Neural cell (in vitro differentiated cells): Measurements from ENCODE around the gene COL3A1.

ENCODE experiments used
- EZH2 ChIP-seq: fragments of 200-600, 300-800 bp; shearing (Covaris generic), sonication (generic); IDR thresholded peaks from 2 replicates; pipeline ENCODE4 v1.6.1; 2014; ENCODE audit warnings: antibody characterized with exemption, low read length, borderline replicate concordance, mild to moderate bottlenecking; ENCODE audit not compliant: insufficient read depth, poor library complexity, severe bottlenecking
- POLR2AphosphoS5 ChIP-seq: IDR thresholded peaks from 2 replicates; pipeline ENCODE4 v1.6.1; 2012
- RAD21 ChIP-seq: fragments of 450-650 bp; conservative IDR thresholded peaks from 2 replicates; pipeline ENCODE4 v1.6.1; 2014; ENCODE audit warnings: antibody characterized with exemption, mild to moderate bottlenecking, moderate library complexity
- TF ChIP-seq, protein P1 (sequence below): fragments of 450-650 bp; IDR thresholded peaks from 2 replicates; pipeline ENCODE4 v1.5.1; 2014; ENCODE audit warnings: antibody characterized with exemption, mild to moderate bottlenecking, moderate library complexity; ENCODE audit not compliant: poor library complexity, severe bottlenecking
- TF ChIP-seq, protein P2 (sequence below): IDR thresholded peaks from 2 replicates; pipeline ENCODE4 v1.6.1; 2012; ENCODE audit warnings: borderline replicate concordance

DNA sequence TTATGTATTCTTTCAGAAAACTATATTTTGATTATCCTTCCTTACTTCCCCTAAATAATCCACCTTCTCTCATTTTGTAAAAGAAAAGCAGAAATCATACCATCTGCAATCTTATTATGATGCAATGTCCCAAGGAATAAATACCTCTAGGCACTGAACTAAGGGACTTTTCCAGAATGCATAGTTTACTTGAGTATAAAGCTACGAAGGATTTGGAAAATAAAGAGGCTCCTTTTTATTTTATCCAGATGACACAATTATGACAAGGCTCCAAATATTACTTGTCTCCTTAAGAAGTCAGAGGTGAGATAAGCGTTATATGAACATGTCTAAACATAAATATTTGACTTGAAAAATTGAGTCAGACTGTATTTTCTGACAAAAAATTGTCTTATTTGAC lies 72.1 kb downstream of the COL3A1 start:
- TF ChIP-seq, protein P1, sequence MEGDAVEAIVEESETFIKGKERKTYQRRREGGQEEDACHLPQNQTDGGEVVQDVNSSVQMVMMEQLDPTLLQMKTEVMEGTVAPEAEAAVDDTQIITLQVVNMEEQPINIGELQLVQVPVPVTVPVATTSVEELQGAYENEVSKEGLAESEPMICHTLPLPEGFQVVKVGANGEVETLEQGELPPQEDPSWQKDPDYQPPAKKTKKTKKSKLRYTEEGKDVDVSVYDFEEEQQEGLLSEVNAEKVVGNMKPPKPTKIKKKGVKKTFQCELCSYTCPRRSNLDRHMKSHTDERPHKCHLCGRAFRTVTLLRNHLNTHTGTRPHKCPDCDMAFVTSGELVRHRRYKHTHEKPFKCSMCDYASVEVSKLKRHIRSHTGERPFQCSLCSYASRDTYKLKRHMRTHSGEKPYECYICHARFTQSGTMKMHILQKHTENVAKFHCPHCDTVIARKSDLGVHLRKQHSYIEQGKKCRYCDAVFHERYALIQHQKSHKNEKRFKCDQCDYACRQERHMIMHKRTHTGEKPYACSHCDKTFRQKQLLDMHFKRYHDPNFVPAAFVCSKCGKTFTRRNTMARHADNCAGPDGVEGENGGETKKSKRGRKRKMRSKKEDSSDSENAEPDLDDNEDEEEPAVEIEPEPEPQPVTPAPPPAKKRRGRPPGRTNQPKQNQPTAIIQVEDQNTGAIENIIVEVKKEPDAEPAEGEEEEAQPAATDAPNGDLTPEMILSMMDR, result no peak
- TF ChIP-seq EZH2 (no peak), RAD21 (no peak), POLR2AphosphoS5 (no peak)
- TF ChIP-seq, protein P2, sequence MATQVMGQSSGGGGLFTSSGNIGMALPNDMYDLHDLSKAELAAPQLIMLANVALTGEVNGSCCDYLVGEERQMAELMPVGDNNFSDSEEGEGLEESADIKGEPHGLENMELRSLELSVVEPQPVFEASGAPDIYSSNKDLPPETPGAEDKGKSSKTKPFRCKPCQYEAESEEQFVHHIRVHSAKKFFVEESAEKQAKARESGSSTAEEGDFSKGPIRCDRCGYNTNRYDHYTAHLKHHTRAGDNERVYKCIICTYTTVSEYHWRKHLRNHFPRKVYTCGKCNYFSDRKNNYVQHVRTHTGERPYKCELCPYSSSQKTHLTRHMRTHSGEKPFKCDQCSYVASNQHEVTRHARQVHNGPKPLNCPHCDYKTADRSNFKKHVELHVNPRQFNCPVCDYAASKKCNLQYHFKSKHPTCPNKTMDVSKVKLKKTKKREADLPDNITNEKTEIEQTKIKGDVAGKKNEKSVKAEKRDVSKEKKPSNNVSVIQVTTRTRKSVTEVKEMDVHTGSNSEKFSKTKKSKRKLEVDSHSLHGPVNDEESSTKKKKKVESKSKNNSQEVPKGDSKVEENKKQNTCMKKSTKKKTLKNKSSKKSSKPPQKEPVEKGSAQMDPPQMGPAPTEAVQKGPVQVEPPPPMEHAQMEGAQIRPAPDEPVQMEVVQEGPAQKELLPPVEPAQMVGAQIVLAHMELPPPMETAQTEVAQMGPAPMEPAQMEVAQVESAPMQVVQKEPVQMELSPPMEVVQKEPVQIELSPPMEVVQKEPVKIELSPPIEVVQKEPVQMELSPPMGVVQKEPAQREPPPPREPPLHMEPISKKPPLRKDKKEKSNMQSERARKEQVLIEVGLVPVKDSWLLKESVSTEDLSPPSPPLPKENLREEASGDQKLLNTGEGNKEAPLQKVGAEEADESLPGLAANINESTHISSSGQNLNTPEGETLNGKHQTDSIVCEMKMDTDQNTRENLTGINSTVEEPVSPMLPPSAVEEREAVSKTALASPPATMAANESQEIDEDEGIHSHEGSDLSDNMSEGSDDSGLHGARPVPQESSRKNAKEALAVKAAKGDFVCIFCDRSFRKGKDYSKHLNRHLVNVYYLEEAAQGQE, result no peak
